Gastroesophageal sphincter (tissue), 3 donors: ENCODE measurements around the gene DCTN2.
"Not testable (repeated sequence)": the region's sequence is repeated elsewhere in the genome, so short reads cannot be mapped to it uniquely, and the experiment has no call there.

Experiments used
- EP300 ChIP-seq: sonication (generic); formaldehyde crosslinking; IDR thresholded peaks from one replicate; pipeline ENCODE4 v1.6.1; 2017; ENCODE audit warnings: antibody characterized with exemption, mild to moderate bottlenecking
- POLR2AphosphoS5 ChIP-seq: sonication (generic); formaldehyde crosslinking; IDR thresholded peaks from one replicate; pipeline ENCODE4 v1.6.1; 2017; ENCODE audit warnings: antibody characterized with exemption
- TF ChIP-seq, protein P1 (sequence below), 4 experiments: fragments of 200-600 bp in 2 of 4; fragments of 450-650 bp in 2 of 4; sonication (generic) in 1 of 4; IDR thresholded peaks; one replicate each; pipeline ENCODE4 v1.5.1; 2017 to 2019; ENCODE audit warnings: antibody characterized with exemption in 4 of 4, mild to moderate bottlenecking in 2 of 4, moderate library complexity in 2 of 4

DNA sequence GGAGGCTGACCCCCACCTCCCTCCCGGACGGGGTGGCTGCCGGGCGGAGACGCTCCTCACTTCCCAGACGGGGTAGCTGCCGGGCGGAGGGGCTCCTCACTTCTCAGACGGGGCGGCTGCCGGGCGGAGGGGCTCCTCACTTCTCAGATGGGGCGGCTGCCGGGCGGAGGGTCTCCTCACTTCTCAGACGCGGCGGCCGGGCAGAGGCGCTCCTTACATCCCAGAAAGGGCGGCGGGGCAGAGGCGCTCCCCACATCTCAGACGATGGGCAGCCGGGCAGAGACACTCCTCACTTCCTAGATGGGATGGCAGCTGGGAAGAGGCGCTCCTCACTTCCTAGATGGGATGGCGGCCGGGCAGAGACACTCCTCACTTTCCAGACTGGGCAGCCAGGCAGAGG, 39.2 kb downstream of the DCTN2 start:
- TF ChIP-seq, protein P1, sequence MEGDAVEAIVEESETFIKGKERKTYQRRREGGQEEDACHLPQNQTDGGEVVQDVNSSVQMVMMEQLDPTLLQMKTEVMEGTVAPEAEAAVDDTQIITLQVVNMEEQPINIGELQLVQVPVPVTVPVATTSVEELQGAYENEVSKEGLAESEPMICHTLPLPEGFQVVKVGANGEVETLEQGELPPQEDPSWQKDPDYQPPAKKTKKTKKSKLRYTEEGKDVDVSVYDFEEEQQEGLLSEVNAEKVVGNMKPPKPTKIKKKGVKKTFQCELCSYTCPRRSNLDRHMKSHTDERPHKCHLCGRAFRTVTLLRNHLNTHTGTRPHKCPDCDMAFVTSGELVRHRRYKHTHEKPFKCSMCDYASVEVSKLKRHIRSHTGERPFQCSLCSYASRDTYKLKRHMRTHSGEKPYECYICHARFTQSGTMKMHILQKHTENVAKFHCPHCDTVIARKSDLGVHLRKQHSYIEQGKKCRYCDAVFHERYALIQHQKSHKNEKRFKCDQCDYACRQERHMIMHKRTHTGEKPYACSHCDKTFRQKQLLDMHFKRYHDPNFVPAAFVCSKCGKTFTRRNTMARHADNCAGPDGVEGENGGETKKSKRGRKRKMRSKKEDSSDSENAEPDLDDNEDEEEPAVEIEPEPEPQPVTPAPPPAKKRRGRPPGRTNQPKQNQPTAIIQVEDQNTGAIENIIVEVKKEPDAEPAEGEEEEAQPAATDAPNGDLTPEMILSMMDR (IDR thresholded peaks at IDR 0.05): not testable (repeated sequence)
- not testable (repeated sequence) for TF ChIP-seq POLR2AphosphoS5, EP300
